ENCODE data around the gene CEP83.

DNA sequence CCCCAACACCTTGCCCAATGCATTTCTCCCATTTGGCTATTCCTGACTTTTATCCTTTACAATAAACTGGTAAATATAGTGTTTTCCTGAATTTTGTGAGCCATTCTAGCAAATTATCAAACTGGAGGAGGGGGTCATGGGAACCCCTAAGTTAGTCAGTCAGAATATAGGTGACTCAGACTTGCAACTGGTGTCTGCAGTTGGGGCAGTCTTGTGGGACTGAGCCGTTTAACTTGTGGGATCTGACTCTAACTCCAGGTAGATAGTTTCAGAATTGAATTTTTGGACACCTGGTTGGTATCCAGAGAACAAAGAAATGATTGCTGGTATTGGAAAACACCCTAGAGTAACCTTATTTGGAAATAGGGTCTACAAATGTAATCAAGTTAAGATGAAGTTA, 133.4 kb downstream of the CEP83 start:
- TF ChIP-seq CTCF (conservative IDR thresholded peaks at IDR 0.05; ENCODE audit: low read depth in 2 of 2) (no peak), EZH2 (IDR thresholded peaks at IDR 0.05; ENCODE audit: low read depth, unreplicated experiment) (no peak), POLR2AphosphoS5 (IDR thresholded peaks at IDR 0.05; ENCODE audit: low read depth) (no peak), JUNB (IDR thresholded peaks at IDR 0.05; ENCODE audit: unreplicated experiment) (no peak), EZH2phosphoT487 (IDR thresholded peaks at IDR 0.05; ENCODE audit: unreplicated experiment) (no peak), ZNF331 (CRISPR knock-in tag; IDR thresholded peaks at IDR 0.05; ENCODE audit: low read depth) (no peak), CREB1 (CRISPR knock-in tag; IDR thresholded peaks at IDR 0.05; ENCODE audit: low read depth) (no peak), REST (IDR thresholded peaks at IDR 0.05; ENCODE audit: unreplicated experiment) (no peak), STAT1 (IDR thresholded peaks at IDR 0.05; ENCODE audit: unreplicated experiment) (no peak)
- TF ChIP-seq, protein P1, sequence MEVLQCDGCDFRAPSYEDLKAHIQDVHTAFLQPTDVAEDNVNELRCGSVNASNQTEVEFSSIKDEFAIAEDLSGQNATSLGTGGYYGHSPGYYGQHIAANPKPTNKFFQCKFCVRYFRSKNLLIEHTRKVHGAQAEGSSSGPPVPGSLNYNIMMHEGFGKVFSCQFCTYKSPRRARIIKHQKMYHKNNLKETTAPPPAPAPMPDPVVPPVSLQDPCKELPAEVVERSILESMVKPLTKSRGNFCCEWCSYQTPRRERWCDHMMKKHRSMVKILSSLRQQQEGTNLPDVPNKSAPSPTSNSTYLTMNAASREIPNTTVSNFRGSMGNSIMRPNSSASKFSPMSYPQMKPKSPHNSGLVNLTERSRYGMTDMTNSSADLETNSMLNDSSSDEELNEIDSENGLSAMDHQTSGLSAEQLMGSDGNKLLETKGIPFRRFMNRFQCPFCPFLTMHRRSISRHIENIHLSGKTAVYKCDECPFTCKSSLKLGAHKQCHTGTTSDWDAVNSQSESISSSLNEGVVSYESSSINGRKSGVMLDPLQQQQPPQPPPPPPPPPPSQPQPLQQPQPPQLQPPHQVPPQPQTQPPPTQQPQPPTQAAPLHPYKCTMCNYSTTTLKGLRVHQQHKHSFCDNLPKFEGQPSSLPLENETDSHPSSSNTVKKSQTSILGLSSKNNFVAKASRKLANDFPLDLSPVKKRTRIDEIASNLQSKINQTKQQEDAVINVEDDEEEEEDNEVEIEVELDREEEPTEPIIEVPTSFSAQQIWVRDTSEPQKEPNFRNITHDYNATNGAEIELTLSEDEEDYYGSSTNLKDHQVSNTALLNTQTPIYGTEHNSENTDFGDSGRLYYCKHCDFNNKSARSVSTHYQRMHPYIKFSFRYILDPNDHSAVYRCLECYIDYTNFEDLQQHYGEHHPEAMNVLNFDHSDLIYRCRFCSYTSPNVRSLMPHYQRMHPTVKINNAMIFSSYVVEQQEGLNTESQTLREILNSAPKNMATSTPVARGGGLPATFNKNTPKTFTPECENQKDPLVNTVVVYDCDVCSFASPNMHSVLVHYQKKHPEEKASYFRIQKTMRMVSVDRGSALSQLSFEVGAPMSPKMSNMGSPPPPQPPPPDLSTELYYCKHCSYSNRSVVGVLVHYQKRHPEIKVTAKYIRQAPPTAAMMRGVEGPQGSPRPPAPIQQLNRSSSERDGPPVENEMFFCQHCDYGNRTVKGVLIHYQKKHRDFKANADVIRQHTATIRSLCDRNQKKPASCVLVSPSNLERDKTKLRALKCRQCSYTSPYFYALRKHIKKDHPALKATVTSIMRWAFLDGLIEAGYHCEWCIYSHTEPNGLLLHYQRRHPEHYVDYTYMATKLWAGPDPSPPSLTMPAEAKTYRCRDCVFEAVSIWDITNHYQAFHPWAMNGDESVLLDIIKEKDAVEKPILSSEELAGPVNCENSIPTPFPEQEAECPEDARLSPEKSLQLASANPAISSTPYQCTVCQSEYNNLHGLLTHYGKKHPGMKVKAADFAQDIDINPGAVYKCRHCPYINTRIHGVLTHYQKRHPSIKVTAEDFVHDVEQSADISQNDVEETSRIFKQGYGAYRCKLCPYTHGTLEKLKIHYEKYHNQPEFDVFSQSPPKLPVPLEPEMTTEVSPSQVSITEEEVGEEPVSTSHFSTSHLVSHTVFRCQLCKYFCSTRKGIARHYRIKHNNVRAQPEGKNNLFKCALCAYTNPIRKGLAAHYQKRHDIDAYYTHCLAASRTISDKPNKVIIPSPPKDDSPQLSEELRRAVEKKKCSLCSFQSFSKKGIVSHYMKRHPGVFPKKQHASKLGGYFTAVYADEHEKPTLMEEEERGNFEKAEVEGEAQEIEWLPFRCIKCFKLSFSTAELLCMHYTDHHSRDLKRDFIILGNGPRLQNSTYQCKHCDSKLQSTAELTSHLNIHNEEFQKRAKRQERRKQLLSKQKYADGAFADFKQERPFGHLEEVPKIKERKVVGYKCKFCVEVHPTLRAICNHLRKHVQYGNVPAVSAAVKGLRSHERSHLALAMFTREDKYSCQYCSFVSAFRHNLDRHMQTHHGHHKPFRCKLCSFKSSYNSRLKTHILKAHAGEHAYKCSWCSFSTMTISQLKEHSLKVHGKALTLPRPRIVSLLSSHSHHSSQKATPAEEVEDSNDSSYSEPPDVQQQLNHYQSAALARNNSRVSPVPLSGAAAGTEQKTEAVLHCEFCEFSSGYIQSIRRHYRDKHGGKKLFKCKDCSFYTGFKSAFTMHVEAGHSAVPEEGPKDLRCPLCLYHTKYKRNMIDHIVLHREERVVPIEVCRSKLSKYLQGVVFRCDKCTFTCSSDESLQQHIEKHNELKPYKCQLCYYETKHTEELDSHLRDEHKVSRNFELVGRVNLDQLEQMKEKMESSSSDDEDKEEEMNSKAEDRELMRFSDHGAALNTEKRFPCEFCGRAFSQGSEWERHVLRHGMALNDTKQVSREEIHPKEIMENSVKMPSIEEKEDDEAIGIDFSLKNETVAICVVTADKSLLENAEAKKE (CRISPR knock-in tag; IDR thresholded peaks at IDR 0.05), result no peak

Data from GM23338 (cell line).